PC-9 (cell line): ENCODE results near the gene DNAAF3. TPM values are rescaled to one million over a fixed set of nuclear protein-coding genes. Genes with fewer than 3 reads are reported as not detected.

Source experiments
- BruUV-seq: library from RNA; stranded (reverse); fragments of 400-500 nt; replicated peaks from 2 replicates; lab custom pipeline; 2021; lab: Mats Ljungman, UMichigan
- CTCF ChIA-PET: fragments of 300-600 bp; sonication (Branson Sonifier 250); formaldehyde crosslinking; loops from one replicate; lab custom pipeline; 2022; ENCODE audit warnings: antibody characterized with exemption; lab: Charles Lee
- POLR2A ChIA-PET: fragments of 300-600 bp; sonication (Branson Sonifier 250); formaldehyde crosslinking; loops from one replicate; lab custom pipeline; 2022; ENCODE audit warnings: antibody characterized with exemption; ENCODE audit not compliant: unreplicated experiment; lab: Charles Lee
- DNase-seq, 2 experiments: peaks; one replicate each; pipeline versions ENCODE4 v3.0.0 to v3.0.0-alpha.2; 2015 to 2022; ENCODE audit warnings: mixed read lengths in 1 of 2
- H2AFZ ChIP-seq: fragments of 200-600 bp; sonication (generic); 2 replicates; pipeline ENCODE4 v1.8.1; 2017; ENCODE audit warnings: antibody characterized with exemption
- H3F3A ChIP-seq: fragments of 200-600 bp; sonication (generic); 2 replicates; pipeline ENCODE4 v1.8.1; 2017; ENCODE audit warnings: antibody characterized with exemption, mild to moderate bottlenecking, low read depth; ENCODE audit not compliant: insufficient read depth
- H3K27ac ChIP-seq: fragments of 200-600 bp; sonication (generic); 2 replicates; pipeline ENCODE4 v1.6.1; 2016; ENCODE audit warnings: mixed run types
- H3K27me3 ChIP-seq: fragments of 200-600 bp; sonication (generic); 2 replicates; pipeline ENCODE4 v1.6.1; 2016; ENCODE audit warnings: low read depth, mixed run types; ENCODE audit not compliant: insufficient read depth
- H3K36me3 ChIP-seq: fragments of 200-600 bp; sonication (generic); 2 replicates; pipeline ENCODE4 v1.6.1; 2016; ENCODE audit warnings: low read depth, mixed run types
- H3K4me1 ChIP-seq: fragments of 200-600 bp; sonication (generic); replicated peaks from 2 replicates; pipeline ENCODE4 v1.6.1; 2016; ENCODE audit warnings: mixed run types; ENCODE audit not compliant: insufficient read depth
- H3K4me2 ChIP-seq: fragments of 200-600 bp; sonication (generic); 2 replicates; pipeline ENCODE4 v1.6.1; 2017; ENCODE audit warnings: mixed run types
- H3K4me3 ChIP-seq: fragments of 200-600 bp; sonication (generic); 2 replicates; pipeline ENCODE4 v1.6.1; 2016; ENCODE audit warnings: mixed run types
- H3K79me2 ChIP-seq: fragments of 200-600 bp; sonication (generic); 2 replicates; pipeline ENCODE4 v1.6.1; 2017; ENCODE audit warnings: low read depth, mixed run types
- H3K9me2 ChIP-seq: fragments of 200-600 bp; sonication (generic); 2 replicates; pipeline ENCODE4 v1.8.1; 2017; ENCODE audit warnings: mild to moderate bottlenecking; ENCODE audit not compliant: insufficient read depth
- H3K9me3 ChIP-seq: fragments of 200-600 bp; sonication (generic); 2 replicates; pipeline ENCODE4 v1.8.1; 2016; ENCODE audit warnings: low read depth; ENCODE audit not compliant: insufficient read depth
- H4K20me1 ChIP-seq: fragments of 200-600 bp; sonication (generic); 2 replicates; pipeline ENCODE4 v1.8.1; 2017; ENCODE audit not compliant: insufficient read depth
- CTCF ChIP-seq: fragments of 200-600 bp; sonication (generic); conservative IDR thresholded peaks from 2 replicates; pipeline ENCODE4 v1.6.1; 2017; ENCODE audit warnings: mixed run types, antibody characterized with exemption, mild to moderate bottlenecking, moderate library complexity
- EZH2 ChIP-seq: fragments of 200-600 bp; sonication (generic); IDR thresholded peaks from 2 replicates; pipeline ENCODE4 v1.8.0; 2017; ENCODE audit warnings: antibody characterized with exemption, low read depth
- intact Hi-C: fragments of 100-400 bp; cut with micrococcal nuclease; formaldehyde crosslinking; loops from one replicate; pipeline ENCODE4 v1.10.0; 2022; ENCODE audit not compliant: unreplicated experiment
- total RNA-seq: library from RNA; stranded (reverse); gene quantifications from 2 replicates; pipeline ENCODE4 v1.2.3, GENCODE V29; 2021

Gene DNAAF3
- total RNA-seq, 1 experiment from 2014 or later = 51.8 TPM

- BruUV-seq = no TSS peak
- Histone ChIP-seq H3K36me3 (no peaks in the 10 kb centered on the region), H3K27me3 (no peaks in the 10 kb centered on the region), H4K20me1 (no peaks in the 10 kb centered on the region), H3K9me2 (no peaks in the 10 kb centered on the region), H3K4me1 (peaks cover 15% of the 10 kb centered on the region; the same call in 1 of the 2 replicates), H3K4me3 (no peak overlapping the region), H3K79me2 (no peaks in the 10 kb centered on the region), H3K4me2 (no peak overlapping the region), H2AFZ (no peak overlapping the region), H3K27ac (no peak overlapping the region), H3K9me3 (no peaks in the 10 kb centered on the region), H3F3A (peaks cover 20% of the 10 kb centered on the region)
- intact Hi-C loops = no loop called here
- no peak for TF ChIP-seq EZH2
- no peak for TF ChIP-seq CTCF
- POLR2A ChIA-PET = no interaction called here
- no peak for DNase-seq
- CTCF ChIA-PET = no interaction called here
Observed at GRCh38 chr19:55186080-55186479, 19.7 kb upstream of the DNAAF3 start.

GRCh38 chr19:55181740-55182139, 15.3 kb upstream of the DNAAF3 start:
- POLR2A ChIA-PET = interaction anchor here (0.7 kb wide), 1 partner anchor 981 kb away, joined by 3 read pairs; the partner anchor contains the start of gene RPS9
- Histone ChIP-seq H3F3A (no peaks in the 10 kb centered on the region; the same call in 1 of the 2 replicates), H2AFZ (no peak overlapping the region), H3K79me2 (no peaks in the 10 kb centered on the region), H3K27me3 (no peaks in the 10 kb centered on the region), H3K27ac (no peak overlapping the region), H3K9me3 (no peaks in the 10 kb centered on the region), H4K20me1 (no peaks in the 10 kb centered on the region), H3K4me1 (no peaks in the 10 kb centered on the region), H3K9me2 (no peaks in the 10 kb centered on the region), H3K36me3 (no peaks in the 10 kb centered on the region), H3K4me3 (no peak overlapping the region), H3K4me2 (no peak overlapping the region)
- TF ChIP-seq CTCF (no peak), EZH2 (no peak)
- intact Hi-C loops = no loop called here
- no peak for DNase-seq
- no TSS peak for BruUV-seq
- CTCF ChIA-PET = no interaction called here

GRCh38 chr19:55179606-55180484, 13.4 kb upstream of the DNAAF3 start, which contains the start of gene SYT5:
Gene SYT5 (minus strand): TSS chr19:55180289. CDS start chr19:55179041, 1,248 bp downstream.
- no peak for DNase-seq
- Histone ChIP-seq H2AFZ (no peak within 1 kb of the TSS), H4K20me1 (no peaks in the 10 kb centered on the region), H3K9me3 (no peaks in the 10 kb centered on the region), H3K27me3 (no peaks in the 10 kb centered on the region), H3K4me1 (no peaks in the 10 kb centered on the region), H3K27ac (no peak within 1 kb of the TSS), H3K36me3 (no peaks in the 10 kb centered on the region), H3K4me2 (peak within 1 kb of the TSS; percentile 57), H3F3A (peaks cover 6% of the 10 kb centered on the region; the same call in 1 of the 2 replicates), H3K4me3 (peak within 1 kb of the TSS; percentile 34; the same call in 1 of the 2 replicates), H3K79me2 (no peaks in the 10 kb centered on the region), H3K9me2 (no peaks in the 10 kb centered on the region)
- BruUV-seq = no TSS peak
- intact Hi-C loops = no loop called here
- TF ChIP-seq CTCF = no peak
- no peak for TF ChIP-seq EZH2
- CTCF ChIA-PET = interaction anchor here (0.7 kb wide), 1 partner anchor 27 kb away, joined by 6 read pairs; no protein-coding TSS in a partner anchor
- POLR2A ChIA-PET = no interaction called here
